Activated CD8-positive, alpha-beta memory T cell treated with anti-CD3 and anti-CD28 coated beads, Interleukin-2, amount 50 U/mL, for 1 hour (primary cell): ENCODE measurements around the gene ZNF148.

Source experiments
- DNase-seq: peaks from one replicate; pipeline ENCODE4 v3.0.0-alpha.2; 2020; ENCODE audit errors: extremely low read depth

ZNF148 gene

DNA sequence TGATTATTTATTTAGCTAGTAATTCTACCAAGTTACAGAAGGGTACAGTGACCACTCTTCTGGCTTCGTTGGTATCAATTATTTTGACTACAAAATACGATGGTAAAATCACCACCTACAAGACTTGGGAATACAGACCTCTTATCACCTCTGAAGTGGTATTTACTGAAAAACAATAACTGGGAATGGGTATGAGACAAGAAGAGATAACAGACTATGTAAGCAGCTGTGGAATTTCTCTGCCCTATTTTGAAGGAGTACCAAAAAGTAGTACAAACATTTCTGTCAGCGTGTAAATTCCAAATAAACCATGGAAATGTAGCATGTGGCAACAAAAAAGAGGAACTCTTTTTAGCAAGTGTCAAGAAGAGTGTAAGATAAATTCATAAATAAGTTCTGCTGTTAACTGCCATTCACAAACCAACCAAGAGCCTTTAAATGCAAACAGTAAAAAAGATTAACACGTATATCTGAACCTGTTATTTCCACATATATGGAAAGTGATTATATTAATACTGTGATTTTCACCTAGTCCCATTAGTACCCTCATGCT lies 85.6 kb downstream of the ZNF148 start:
- DNase-seq, result no peak

- DNase-seq, result no peak
Measured at GRCh38 chr3:125287248-125287647, 87.9 kb downstream of the ZNF148 start.

GRCh38 chr3:125281381-125281780 lies 93.7 kb downstream of the ZNF148 start:
- DNase-seq, result no peak

DNA sequence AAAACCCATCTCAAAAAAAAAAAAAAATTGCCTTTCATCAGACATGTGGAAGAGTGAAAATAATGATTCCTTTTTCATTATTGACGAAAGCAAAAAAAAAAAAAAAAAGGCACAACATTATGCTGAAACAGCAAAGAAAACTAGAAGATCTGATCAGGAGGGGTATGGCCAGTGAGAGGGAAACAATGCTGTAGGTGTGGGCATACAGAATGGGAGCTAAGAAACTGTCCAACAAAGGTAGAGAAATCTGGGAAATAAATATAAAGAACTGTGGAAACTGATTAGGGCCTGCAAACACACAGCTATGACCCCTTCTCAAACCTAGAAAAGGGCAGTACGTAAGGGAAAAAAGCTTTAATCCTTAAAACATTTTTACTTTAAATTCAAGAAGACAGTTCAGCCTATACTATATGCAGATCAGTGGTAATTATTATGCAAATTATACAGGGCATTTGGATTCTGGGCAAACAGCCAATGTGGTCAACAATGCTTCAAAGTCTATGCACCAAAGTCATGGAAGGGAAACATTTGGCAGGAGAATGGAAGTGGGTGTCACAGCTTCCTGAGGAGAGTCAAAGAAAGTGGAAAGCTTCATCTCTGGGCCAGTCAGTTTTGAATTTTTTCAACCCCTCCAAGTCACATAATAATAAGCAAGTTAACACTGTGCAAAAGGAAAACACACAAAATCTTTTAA lies 94.3 kb downstream of the ZNF148 start:
- no peak for DNase-seq

DNA sequence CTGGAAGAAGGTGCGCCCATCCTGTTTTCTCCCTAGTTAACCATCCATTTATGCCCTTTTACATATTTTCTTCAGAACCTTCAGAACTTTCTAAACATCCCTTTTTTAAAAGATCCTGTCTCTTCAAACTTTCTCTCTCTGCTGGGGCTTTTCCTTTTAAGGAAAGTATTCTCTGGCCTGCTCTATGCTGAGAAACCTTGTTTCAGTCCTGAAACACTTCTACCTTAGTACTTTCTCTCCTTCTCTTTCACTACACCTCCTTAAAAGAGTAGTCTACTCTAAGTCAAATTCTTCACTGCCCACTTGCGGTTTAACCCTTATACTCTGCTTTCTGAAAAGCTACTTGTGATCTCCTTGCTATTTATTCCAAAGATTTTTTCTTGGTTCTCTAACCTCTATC lies 97.0 kb downstream of the ZNF148 start:
- no peak for DNase-seq

DNA sequence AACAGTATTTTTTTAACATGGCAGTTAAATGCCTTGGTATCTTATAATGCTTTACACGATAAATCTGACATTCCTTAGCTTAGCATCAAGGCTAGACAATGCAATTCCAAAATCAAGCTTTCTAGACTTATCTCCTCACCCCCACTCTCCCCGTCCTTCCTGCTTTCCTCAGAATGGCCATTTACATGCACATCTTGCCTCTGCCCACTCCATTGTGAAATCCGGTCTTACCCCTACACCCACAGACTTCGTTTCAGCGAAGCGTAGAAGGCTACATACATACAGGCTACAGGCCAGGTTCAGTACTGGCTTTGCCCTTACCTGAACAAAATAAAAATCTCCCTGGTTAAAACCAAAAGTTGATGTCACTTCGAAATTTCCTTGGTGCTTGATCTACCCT lies 104.0 kb downstream of the ZNF148 start:
- no peak for DNase-seq

- no peak for DNase-seq
Measured at GRCh38 chr3:125267460-125267859, 107.7 kb downstream of the ZNF148 start.

DNA sequence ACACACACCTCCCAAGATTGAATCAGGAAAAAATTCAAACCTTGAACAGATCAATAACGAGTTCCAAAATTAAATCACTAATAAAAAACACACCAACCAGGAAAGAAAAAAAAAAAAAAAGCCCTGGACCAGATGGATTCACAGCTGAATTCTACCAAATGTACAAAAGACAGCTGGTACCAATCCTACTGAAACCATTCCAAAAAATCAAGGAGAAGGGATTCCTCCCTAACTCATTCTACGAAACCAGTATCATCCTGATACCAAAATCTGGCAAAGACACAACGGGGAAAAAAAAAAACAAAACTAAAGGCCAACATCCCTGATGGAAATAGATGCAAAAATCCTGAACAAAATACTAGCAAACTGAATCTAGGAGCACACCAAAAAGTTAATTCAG lies 108.2 kb downstream of the ZNF148 start:
- DNase-seq, result no peak

DNA sequence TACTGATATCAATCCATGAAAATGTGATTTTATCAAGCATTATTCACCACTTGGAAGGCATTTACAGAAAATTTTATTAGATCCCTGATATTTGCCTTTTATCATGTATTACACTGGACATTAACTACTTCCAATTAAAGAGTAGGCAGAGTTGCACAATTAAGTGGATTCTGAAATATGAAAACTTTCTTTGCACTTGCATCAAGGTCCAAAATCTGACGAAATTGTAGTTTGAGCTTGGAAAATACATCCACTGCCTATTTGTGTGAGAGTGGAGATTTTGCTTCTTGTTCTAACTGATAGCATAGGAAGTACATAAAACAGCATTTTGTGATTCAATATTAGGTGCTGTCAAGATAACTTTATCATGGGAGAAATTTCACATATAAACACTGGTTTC lies 113.0 kb downstream of the ZNF148 start:
- DNase-seq, result no peak

DNA sequence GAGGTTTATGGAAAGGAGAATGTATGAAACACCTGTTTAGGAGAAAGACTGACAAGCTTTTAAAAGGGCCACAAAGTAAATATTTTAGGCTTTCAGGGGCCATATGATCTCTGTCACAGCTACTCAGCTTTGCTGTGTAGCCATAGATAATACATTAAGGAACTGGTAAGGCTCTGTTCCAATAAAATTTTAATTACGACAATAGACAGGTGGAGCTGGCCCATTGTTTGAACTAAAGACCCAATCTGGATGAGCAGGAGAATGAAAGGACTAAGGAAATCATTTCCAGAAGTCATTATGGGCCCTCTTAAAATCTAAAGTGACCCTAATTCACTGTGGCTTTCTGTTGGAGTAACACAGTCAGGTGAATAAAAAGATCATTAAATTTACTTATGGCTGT lies 114.1 kb downstream of the ZNF148 start:
- no peak for DNase-seq

- DNase-seq, result no peak
Measured at GRCh38 chr3:125260158-125260557, 115.0 kb downstream of the ZNF148 start.

GRCh38 chr3:125257536-125257935 lies 117.6 kb downstream of the ZNF148 start:
- DNase-seq, result no peak

GRCh38 chr3:125256675-125257074 lies 118.5 kb downstream of the ZNF148 start:
- DNase-seq, result no peak

GRCh38 chr3:125250973-125251372 lies 124.2 kb downstream of the ZNF148 start:
- DNase-seq, result no peak

DNA sequence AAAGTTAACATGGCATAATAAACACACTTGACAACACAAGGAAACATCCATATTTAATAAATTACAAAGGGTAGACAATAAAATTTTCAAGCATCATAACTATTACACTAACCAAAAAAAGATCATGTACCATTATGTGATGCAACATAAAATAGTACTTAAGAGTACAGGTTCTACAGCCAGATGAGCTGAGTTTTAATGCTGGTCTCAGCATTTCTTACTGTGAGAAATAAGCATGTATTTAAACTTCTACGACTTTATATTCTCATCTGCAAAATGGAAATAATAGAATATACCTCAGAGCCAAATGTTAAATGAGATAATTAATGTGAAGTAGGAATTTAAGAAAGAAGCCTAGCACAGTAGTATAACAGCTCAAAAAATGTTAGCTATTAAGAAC lies 128.9 kb downstream of the ZNF148 start:
- DNase-seq, result no peak

GRCh38 chr3:125245521-125245920 lies 129.6 kb downstream of the ZNF148 start:
- DNase-seq, result no peak

DNA sequence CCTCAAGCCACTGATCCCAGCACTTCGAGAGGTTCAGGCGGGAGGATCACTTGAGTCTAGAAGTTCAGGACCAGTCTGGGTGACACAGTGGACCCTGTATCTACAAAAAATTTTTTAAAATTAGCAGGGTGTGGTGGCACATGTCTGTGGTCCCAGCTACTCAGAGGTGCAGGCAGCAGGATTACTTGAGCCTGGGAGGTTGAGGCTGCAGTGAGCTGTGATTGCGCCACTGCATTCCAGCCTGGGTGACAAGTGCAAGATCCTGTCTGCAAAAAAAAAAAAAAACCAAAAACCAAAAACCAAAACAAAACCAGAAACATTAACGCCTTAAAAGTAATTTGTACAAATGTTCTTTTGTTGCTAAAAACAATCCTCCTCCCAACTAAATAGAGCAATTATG lies 134.6 kb downstream of the ZNF148 start:
- no peak for DNase-seq

GRCh38 chr3:125239266-125239665 lies 135.9 kb downstream of the ZNF148 start:
- no peak for DNase-seq

DNA sequence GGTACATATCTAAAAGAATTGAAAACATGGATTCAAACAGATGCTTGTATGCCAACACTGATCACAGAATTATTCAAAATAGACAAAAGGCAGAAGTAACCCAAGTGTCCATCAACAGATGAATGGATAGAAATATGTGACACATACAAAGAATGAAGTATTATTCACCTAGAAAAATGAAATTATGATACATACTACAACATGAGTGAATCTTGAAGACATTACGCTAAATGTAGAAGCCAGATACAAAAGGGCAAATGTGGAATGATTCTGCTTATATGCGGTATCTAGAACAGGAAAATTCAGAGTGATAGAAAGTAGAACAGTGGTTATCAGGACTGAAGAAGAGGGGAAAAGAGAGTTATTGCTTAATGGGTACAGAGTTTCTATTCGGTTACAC lies 136.4 kb downstream of the ZNF148 start:
- no peak for DNase-seq

DNA sequence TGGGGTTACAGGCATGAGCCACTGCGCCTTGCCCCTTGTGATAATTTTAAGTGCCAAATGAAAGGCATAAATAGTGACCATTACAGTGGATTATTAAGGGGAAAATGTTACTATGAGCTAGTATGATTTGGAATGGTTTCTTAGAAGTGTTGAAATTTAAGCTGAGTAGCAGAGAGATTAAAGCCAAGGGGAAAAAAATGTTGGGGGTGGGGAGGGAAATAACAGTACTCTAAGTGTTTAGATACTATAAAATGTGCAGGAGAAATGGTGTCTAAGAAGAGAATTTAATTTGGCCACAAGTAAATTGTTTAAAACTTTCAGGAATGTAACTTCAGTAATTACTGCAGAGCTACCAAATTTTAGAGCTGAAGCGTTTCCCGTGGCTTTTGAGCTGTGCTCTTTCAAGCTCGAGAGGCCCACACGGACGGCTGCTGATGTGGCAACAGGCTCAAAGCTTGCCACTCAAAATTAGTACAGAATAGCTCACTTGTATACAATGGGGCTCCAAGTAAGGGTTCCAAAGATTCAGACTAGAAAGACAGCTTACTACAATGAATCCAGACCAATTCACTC lies 138.7 kb downstream of the ZNF148 start:
- no peak for DNase-seq

GRCh38 chr3:125234831-125235230 lies 140.3 kb downstream of the ZNF148 start:
- DNase-seq, result no peak

- DNase-seq, result no peak
Measured at GRCh38 chr3:125232401-125232800, 142.7 kb downstream of the ZNF148 start.

- DNase-seq, result no peak
Measured at GRCh38 chr3:125231895-125232294, 143.2 kb downstream of the ZNF148 start.

GRCh38 chr3:125229707-125230106 lies 145.4 kb downstream of the ZNF148 start:
- no peak for DNase-seq
